IMR-90 (cell line): ENCODE measurements around the gene STRA8. TPM values are rescaled to one million over a fixed set of nuclear protein-coding genes. Genes with fewer than 3 reads are reported as not detected.

Source experiments
- ATAC-seq: fragments of 200-7000 bp; cut with Tn5 transposase; 2 replicates; pipeline ENCODE4 v1.9.1; 2020; ENCODE audit warnings: low read depth, mild to moderate bottlenecking, moderate library complexity
- BruUV-seq: library from RNA; stranded (reverse); fragments of 400-500 nt; replicated peaks from 2 replicates; lab custom pipeline; 2021; lab: Mats Ljungman, UMichigan
- CTCF ChIA-PET: fragments of 300-600 bp; formaldehyde crosslinking; extraction: SDS; loops from one replicate; lab custom pipeline; 2021; ENCODE audit warnings: antibody characterized with exemption; lab: Yijun Ruan, JAX
- POLR2A ChIA-PET: fragments of 300-600 bp; sonication (Branson Sonifier 250); formaldehyde crosslinking; loops from one replicate; lab custom pipeline; 2022; ENCODE audit warnings: antibody characterized with exemption; ENCODE audit not compliant: unreplicated experiment; lab: Charles Lee
- DNase-seq: peaks from one replicate; pipeline ENCODE4 v3.0.0; 2013
- H2AFZ ChIP-seq: replicated peaks from 2 replicates; pipeline ENCODE3; 2013; ENCODE audit warnings: low read length, mild to moderate bottlenecking; ENCODE audit not compliant: poor library complexity
- H2AK5ac ChIP-seq: 2 replicates; pipeline ENCODE4 v1.6.1; 2013; ENCODE audit warnings: low read depth, low read length, inconsistent platforms
- H2AK9ac ChIP-seq: replicated peaks from 2 replicates; pipeline ENCODE3; 2013; ENCODE audit warnings: mild to moderate bottlenecking, low read depth, low read length, moderate library complexity; ENCODE audit not compliant: poor library complexity
- H2BK120ac ChIP-seq: 2 replicates; pipeline ENCODE4 v1.6.1; 2013; ENCODE audit warnings: low read depth, low read length, inconsistent platforms
- H2BK15ac ChIP-seq: 3 replicates; pipeline ENCODE4 v1.6.1; 2013; ENCODE audit warnings: low read depth, low read length, inconsistent platforms
- H2BK20ac ChIP-seq: 2 replicates; pipeline ENCODE4 v1.6.1; 2013; ENCODE audit warnings: low read depth, mild to moderate bottlenecking, inconsistent platforms, low read length, moderate library complexity
- H2BK5ac ChIP-seq: 2 replicates; pipeline ENCODE4 v1.6.1; 2013; ENCODE audit warnings: mild to moderate bottlenecking, low read depth, low read length, inconsistent platforms; ENCODE audit not compliant: poor library complexity, severe bottlenecking
- H3K14ac ChIP-seq: replicated peaks from 2 replicates; pipeline ENCODE4 v1.6.1; 2013; ENCODE audit warnings: low read depth, low read length, inconsistent platforms
- H3K18ac ChIP-seq: 2 replicates; pipeline ENCODE4 v1.6.1; 2013; ENCODE audit warnings: low read depth, low read length, control low read depth
- H3K23ac ChIP-seq: 2 replicates; pipeline ENCODE4 v1.6.1; 2013; ENCODE audit warnings: low read depth, low read length, inconsistent platforms
- H3K27ac ChIP-seq: 2 replicates; pipeline ENCODE4 v1.5.1; 2013; ENCODE audit warnings: mild to moderate bottlenecking, control low read depth, low read length; ENCODE audit not compliant: insufficient read depth
- H3K27me3 ChIP-seq: 2 replicates; pipeline ENCODE4 v1.6.1; 2013; ENCODE audit warnings: low read length; ENCODE audit not compliant: control insufficient read depth, insufficient read depth
- H3K36me3 ChIP-seq: 2 replicates; pipeline ENCODE4 v1.6.1; 2013; ENCODE audit warnings: low read length, mixed read lengths; ENCODE audit not compliant: control insufficient read depth, insufficient read depth
- H3K4ac ChIP-seq: 2 replicates; pipeline ENCODE4 v1.6.1; 2013; ENCODE audit warnings: low read depth, low read length, inconsistent platforms
- H3K4me1 ChIP-seq: 2 replicates; pipeline ENCODE4 v1.6.1; 2013; ENCODE audit warnings: low read length, mixed read lengths; ENCODE audit not compliant: control insufficient read depth, insufficient read depth
- H3K4me2 ChIP-seq: 2 replicates; pipeline ENCODE4 v1.6.1; 2013; ENCODE audit warnings: low read depth, mild to moderate bottlenecking, control low read depth, low read length, moderate library complexity
- H3K4me3 ChIP-seq: 2 replicates; pipeline ENCODE4 v1.5.1; 2013; ENCODE audit warnings: low read depth, mild to moderate bottlenecking, control low read depth, low read length, moderate library complexity; ENCODE audit not compliant: insufficient read depth
- H3K56ac ChIP-seq: 2 replicates; pipeline ENCODE4 v1.6.1; 2013; ENCODE audit warnings: low read length, inconsistent platforms; ENCODE audit not compliant: insufficient read depth; ENCODE audit errors: extremely low read depth
- H3K79me1 ChIP-seq, 2 experiments: 2 replicates each; pipeline ENCODE4 v1.6.1; 2013; ENCODE audit warnings: low read length in 2 of 2, inconsistent platforms in 1 of 2, low read depth in 1 of 2
- H3K9ac ChIP-seq: 2 replicates; pipeline ENCODE4 v1.6.1; 2013; ENCODE audit warnings: low read depth, low read length, control low read depth
- H3K9me1 ChIP-seq: 2 replicates; pipeline ENCODE4 v1.6.1; 2013; ENCODE audit warnings: low read length, inconsistent platforms; ENCODE audit not compliant: insufficient read depth
- H3K9me3 ChIP-seq: 2 replicates; pipeline ENCODE4 v1.6.1; 2013; ENCODE audit warnings: low read length; ENCODE audit not compliant: control insufficient read depth, insufficient read depth
- H4K20me1 ChIP-seq: 2 replicates; pipeline ENCODE4 v1.6.1; 2013; ENCODE audit warnings: low read length, inconsistent platforms; ENCODE audit not compliant: insufficient read depth
- H4K5ac ChIP-seq: 2 replicates; pipeline ENCODE4 v1.6.1; 2013; ENCODE audit warnings: mild to moderate bottlenecking, low read depth, low read length, control low read depth
- H4K8ac ChIP-seq, 2 experiments: 2 replicates each; pipeline ENCODE4 v1.6.1; 2013; ENCODE audit warnings: low read depth in 2 of 2, low read length in 2 of 2, control low read depth in 1 of 2, inconsistent platforms in 1 of 2
- H4K91ac ChIP-seq: 2 replicates; pipeline ENCODE4 v1.6.1; 2013; ENCODE audit warnings: low read depth, low read length, inconsistent platforms; ENCODE audit not compliant: insufficient read depth
- CEBPB ChIP-seq: IDR thresholded peaks from 2 replicates; pipeline ENCODE4 v1.6.1; 2012; ENCODE audit warnings: low read depth, low read length, improper control_type of control experiment
- CHD1 ChIP-seq: IDR thresholded peaks from 2 replicates; pipeline ENCODE4 v1.6.1; 2012; ENCODE audit warnings: low read depth, low read length, improper control_type of control experiment
- CTCF ChIP-seq: conservative IDR thresholded peaks from 2 replicates; pipeline ENCODE4 v1.5.1; 2012; ENCODE audit warnings: mild to moderate bottlenecking, low read depth, low read length, improper control_type of control experiment
- ELK1 ChIP-seq: fragments of 150-350 bp; IDR thresholded peaks from 2 replicates; pipeline ENCODE4 v1.6.1; 2016; ENCODE audit warnings: low read depth, mild to moderate bottlenecking, low read length, moderate library complexity, borderline replicate concordance
- MAZ ChIP-seq: IDR thresholded peaks from 2 replicates; pipeline ENCODE4 v1.6.1; 2012; ENCODE audit warnings: low read depth, mild to moderate bottlenecking, low read length, improper control_type of control experiment, moderate library complexity, borderline replicate concordance
- WGBS, 2 experiments: methylation state at CpG; one replicate each; pipeline versions ENCODE4 v1.1.5 to v1.1.7; 2013; ENCODE audit warnings: missing lambda C conversion rate in 2 of 2; ENCODE audit not compliant: insufficient read length in 1 of 2; ENCODE audit errors: extremely low coverage in 2 of 2; 5-methylcytosine and 5-hydroxymethylcytosine counted together
- dilution Hi-C: fragments of 300-500 bp; cut with HindIII; formaldehyde crosslinking; loops from one replicate; pipeline ENCODE4 v1.14.3; 2018; ENCODE audit warnings: low sequenced_read_pairs; ENCODE audit not compliant: unreplicated experiment
- in situ Hi-C: fragments of 300-500 bp; cut with MboI; formaldehyde crosslinking; loops from 3 replicates; pipeline ENCODE4 v1.14.3; 2019; ENCODE audit warnings: low sequenced_read_pairs, inconsistent platforms, mixed read lengths
- intact Hi-C: fragments of 100-400 bp; cut with micrococcal nuclease; formaldehyde crosslinking; loops from 2 replicates; pipeline ENCODE4 v1.10.0; 2022
- polyA plus RNA-seq, 3 experiments: library from polyadenylated mRNA; depleted of rRNA; stranded (reverse); fragments of >200 nt; gene quantifications; 2 replicates each; pipeline ENCODE4 v1.2.3, GENCODE V29; 2012; ENCODE audit warnings: low replicate concordance in 1 of 3
- total RNA-seq: library from RNA; depleted of rRNA; stranded (reverse); fragments of >200 nt; gene quantifications from 2 replicates; pipeline ENCODE4 v1.2.3, GENCODE V29; 2012

STRA8 gene
- total and polyA plus RNA-seq, 2 of the 4 experiments (the other 2 are of a cell fraction): not detected

GRCh38 chr7:135197906-135198655, 35.6 kb upstream of the STRA8 start:
- DNase-seq (peak; percentile 49), ATAC-seq (no peak)
- Histone ChIP-seq H3K9me1 (peaks cover 6% of the 10 kb centered on the region), H2AFZ (no peak overlapping the region), H3K4ac (no peak overlapping the region), H2AK9ac (no peak overlapping the region), H3K18ac (no peak overlapping the region), H3K9ac (no peak overlapping the region), H3K36me3 (peaks cover 16% of the 10 kb centered on the region), H3K9me3 (no peaks in the 10 kb centered on the region), H3K56ac (no peak overlapping the region), H2BK5ac (no peak overlapping the region), H4K91ac (no peak overlapping the region), H4K5ac (no peak overlapping the region), H3K79me1 (peaks cover 3 to 9% of the 10 kb centered on the region in 2 experiments; a peak in 3 of 4 replicates), H3K4me2 (no peak overlapping the region), H4K20me1 (no peaks in the 10 kb centered on the region), H4K8ac (no peak overlapping the region), H2BK20ac (no peak overlapping the region), H3K23ac (no peak overlapping the region), H3K27me3 (no peaks in the 10 kb centered on the region), H3K14ac (no peak overlapping the region), H3K27ac (no peak overlapping the region), H2AK5ac (no peak overlapping the region), H3K4me1 (peaks cover 12% of the 10 kb centered on the region), H3K4me3 (no peak overlapping the region), H2BK15ac (no peak overlapping the region), H2BK120ac (no peak overlapping the region)
- intact Hi-C loops: no loop called here
- TF ChIP-seq CEBPB (peak; percentile 38), CTCF (no peak), ELK1 (no peak), MAZ (no peak), CHD1 (no peak)
- in situ Hi-C loops: no loop called here
- CTCF ChIA-PET: no interaction called here
- BruUV-seq: no TSS peak
- POLR2A ChIA-PET: no interaction called here
- WGBS, 2 experiments: no CpG with 5 or more reads among the region's 15 CpGs
- dilution Hi-C loops: no loop called here
